Progenitor cell of endocrine pancreas (in vitro differentiated cells): ENCODE data around the gene GMIP. TPM values are rescaled to one million over a fixed set of nuclear protein-coding genes. Genes with fewer than 3 reads are reported as not detected.

Experiments
- DNase-seq: peaks from one replicate; pipeline ENCODE4 v3.0.0; 2021; ENCODE audit warnings: low spot score; ENCODE audit not compliant: unreplicated experiment
- H3K27ac Mint-ChIP-seq: 2 replicates; pipeline ENCODE4 v1.8.0; 2021; ENCODE audit warnings: mild to moderate bottlenecking, moderate library complexity, mixed read lengths
- H3K27me3 Mint-ChIP-seq: 2 replicates; pipeline ENCODE4 v1.8.0; 2021; ENCODE audit warnings: mixed read lengths
- H3K36me3 Mint-ChIP-seq: 2 replicates; pipeline ENCODE4 v1.8.0; 2022; ENCODE audit warnings: mixed read lengths; ENCODE audit not compliant: insufficient read depth
- H3K4me1 Mint-ChIP-seq: 2 replicates; pipeline ENCODE4 v1.8.0; 2021; ENCODE audit warnings: low read depth, mixed read lengths
- H3K4me3 Mint-ChIP-seq: 2 replicates; pipeline ENCODE4 v1.8.0; 2021; ENCODE audit warnings: low read depth, mild to moderate bottlenecking, moderate library complexity, mixed read lengths
- H3K9me3 Mint-ChIP-seq: 2 replicates; pipeline ENCODE4 v1.8.0; 2021; ENCODE audit warnings: low read depth, mixed read lengths
- CTCF ChIP-seq: fragments of 200-600 bp; sonication (generic); IDR thresholded peaks from one replicate; pipeline ENCODE4 v1.5.0; 2021; ENCODE audit warnings: antibody characterized with exemption, mild to moderate bottlenecking; ENCODE audit not compliant: unreplicated experiment
- total RNA-seq: library from RNA; stranded (reverse); gene quantifications from 2 replicates; pipeline ENCODE4 v1.2.1, GENCODE V29; 2021

Gene GMIP
- total RNA-seq, 1 donor from 2014 or later, result 30.5 TPM

GRCh38 chr19:19637186-19637522 lies 6.3 kb downstream of the GMIP start:
- Mint-ChIP-seq H3K4me1 (peaks cover 2% of the 10 kb centered on the region), H3K9me3 (no peaks in the 10 kb centered on the region), H3K27me3 (no peaks in the 10 kb centered on the region), H3K4me3 (no peak overlapping the region), H3K27ac (no peak overlapping the region), H3K36me3 (peaks cover 19% of the 10 kb centered on the region)
- TF ChIP-seq CTCF, result no peak
- no peak for DNase-seq

- Mint-ChIP-seq H3K4me3 (no peak overlapping the region), H3K27ac (no peak overlapping the region), H3K4me1 (no peaks in the 10 kb centered on the region), H3K27me3 (no peaks in the 10 kb centered on the region), H3K36me3 (peaks cover 19% of the 10 kb centered on the region), H3K9me3 (no peaks in the 10 kb centered on the region)
- no peak for DNase-seq
- TF ChIP-seq CTCF, result no peak
Measured at GRCh38 chr19:19636573-19637185, 6.8 kb downstream of the GMIP start.

- Mint-ChIP-seq H3K4me3 (no peak overlapping the region), H3K27me3 (no peaks in the 10 kb centered on the region), H3K9me3 (no peaks in the 10 kb centered on the region), H3K36me3 (peaks cover 19% of the 10 kb centered on the region), H3K27ac (no peak overlapping the region), H3K4me1 (no peaks in the 10 kb centered on the region)
- no peak for TF ChIP-seq CTCF
- no peak for DNase-seq
Measured at GRCh38 chr19:19635313-19635702, 8.1 kb downstream of the GMIP start.

- Mint-ChIP-seq H3K36me3 (peaks cover 19% of the 10 kb centered on the region), H3K4me1 (no peaks in the 10 kb centered on the region), H3K27ac (no peak overlapping the region), H3K27me3 (no peaks in the 10 kb centered on the region), H3K9me3 (no peaks in the 10 kb centered on the region), H3K4me3 (no peak overlapping the region)
- DNase-seq, result no peak
- TF ChIP-seq CTCF, result no peak
Measured at GRCh38 chr19:19634516-19635312, 8.7 kb downstream of the GMIP start.

GRCh38 chr19:19633711-19634515 lies 9.5 kb downstream of the GMIP start:
- H3K4me3 Mint-ChIP-seq, result no peak overlapping the region
- H3K9me3 Mint-ChIP-seq, result no peaks in the 10 kb centered on the region
- TF ChIP-seq CTCF, result no peak
- H3K36me3 Mint-ChIP-seq, result peaks cover 20% of the 10 kb centered on the region
- DNase-seq, result no peak
- peaks cover under 1% of the 10 kb centered on the region for H3K4me1 Mint-ChIP-seq
- H3K27me3 Mint-ChIP-seq, result no peaks in the 10 kb centered on the region
- H3K27ac Mint-ChIP-seq, result no peak overlapping the region
